IMR-90 (cell line): ENCODE measurements around the gene CDK7. TPM values are rescaled to one million over a fixed set of nuclear protein-coding genes. Genes with fewer than 3 reads are reported as not detected.

Experiments
- ATAC-seq: fragments of 200-7000 bp; cut with Tn5 transposase; 2 replicates; pipeline ENCODE4 v1.9.1; 2020; ENCODE audit warnings: low read depth, mild to moderate bottlenecking, moderate library complexity
- BruUV-seq: library from RNA; stranded (reverse); fragments of 400-500 nt; replicated peaks from 2 replicates; lab custom pipeline; 2021; lab: Mats Ljungman, UMichigan
- CTCF ChIA-PET: fragments of 300-600 bp; formaldehyde crosslinking; extraction: SDS; loops from one replicate; lab custom pipeline; 2021; ENCODE audit warnings: antibody characterized with exemption; lab: Yijun Ruan, JAX
- POLR2A ChIA-PET: fragments of 300-600 bp; sonication (Branson Sonifier 250); formaldehyde crosslinking; loops from one replicate; lab custom pipeline; 2022; ENCODE audit warnings: antibody characterized with exemption; ENCODE audit not compliant: unreplicated experiment; lab: Charles Lee
- DNase-seq: peaks from one replicate; pipeline ENCODE4 v3.0.0; 2013
- H2AFZ ChIP-seq: replicated peaks from 2 replicates; pipeline ENCODE3; 2013; ENCODE audit warnings: low read length, mild to moderate bottlenecking; ENCODE audit not compliant: poor library complexity
- H2AK5ac ChIP-seq: 2 replicates; pipeline ENCODE4 v1.6.1; 2013; ENCODE audit warnings: low read depth, low read length, inconsistent platforms
- H2AK9ac ChIP-seq: replicated peaks from 2 replicates; pipeline ENCODE3; 2013; ENCODE audit warnings: mild to moderate bottlenecking, low read depth, low read length, moderate library complexity; ENCODE audit not compliant: poor library complexity
- H2BK120ac ChIP-seq: 2 replicates; pipeline ENCODE4 v1.6.1; 2013; ENCODE audit warnings: low read depth, low read length, inconsistent platforms
- H2BK15ac ChIP-seq: 3 replicates; pipeline ENCODE4 v1.6.1; 2013; ENCODE audit warnings: low read depth, low read length, inconsistent platforms
- H2BK20ac ChIP-seq: 2 replicates; pipeline ENCODE4 v1.6.1; 2013; ENCODE audit warnings: low read depth, mild to moderate bottlenecking, inconsistent platforms, low read length, moderate library complexity
- H2BK5ac ChIP-seq: 2 replicates; pipeline ENCODE4 v1.6.1; 2013; ENCODE audit warnings: mild to moderate bottlenecking, low read depth, low read length, inconsistent platforms; ENCODE audit not compliant: poor library complexity, severe bottlenecking
- H3K14ac ChIP-seq: replicated peaks from 2 replicates; pipeline ENCODE4 v1.6.1; 2013; ENCODE audit warnings: low read depth, low read length, inconsistent platforms
- H3K18ac ChIP-seq: 2 replicates; pipeline ENCODE4 v1.6.1; 2013; ENCODE audit warnings: low read depth, low read length, control low read depth
- H3K23ac ChIP-seq: 2 replicates; pipeline ENCODE4 v1.6.1; 2013; ENCODE audit warnings: low read depth, low read length, inconsistent platforms
- H3K27ac ChIP-seq: 2 replicates; pipeline ENCODE4 v1.5.1; 2013; ENCODE audit warnings: mild to moderate bottlenecking, control low read depth, low read length; ENCODE audit not compliant: insufficient read depth
- H3K27me3 ChIP-seq: 2 replicates; pipeline ENCODE4 v1.6.1; 2013; ENCODE audit warnings: low read length; ENCODE audit not compliant: control insufficient read depth, insufficient read depth
- H3K36me3 ChIP-seq: 2 replicates; pipeline ENCODE4 v1.6.1; 2013; ENCODE audit warnings: low read length, mixed read lengths; ENCODE audit not compliant: control insufficient read depth, insufficient read depth
- H3K4ac ChIP-seq: 2 replicates; pipeline ENCODE4 v1.6.1; 2013; ENCODE audit warnings: low read depth, low read length, inconsistent platforms
- H3K4me1 ChIP-seq: 2 replicates; pipeline ENCODE4 v1.6.1; 2013; ENCODE audit warnings: low read length, mixed read lengths; ENCODE audit not compliant: control insufficient read depth, insufficient read depth
- H3K4me2 ChIP-seq: 2 replicates; pipeline ENCODE4 v1.6.1; 2013; ENCODE audit warnings: low read depth, mild to moderate bottlenecking, control low read depth, low read length, moderate library complexity
- H3K4me3 ChIP-seq: 2 replicates; pipeline ENCODE4 v1.5.1; 2013; ENCODE audit warnings: low read depth, mild to moderate bottlenecking, control low read depth, low read length, moderate library complexity; ENCODE audit not compliant: insufficient read depth
- H3K56ac ChIP-seq: 2 replicates; pipeline ENCODE4 v1.6.1; 2013; ENCODE audit warnings: low read length, inconsistent platforms; ENCODE audit not compliant: insufficient read depth; ENCODE audit errors: extremely low read depth
- H3K79me1 ChIP-seq, 2 experiments: 2 replicates each; pipeline ENCODE4 v1.6.1; 2013; ENCODE audit warnings: low read length in 2 of 2, inconsistent platforms in 1 of 2, low read depth in 1 of 2
- H3K9ac ChIP-seq: 2 replicates; pipeline ENCODE4 v1.6.1; 2013; ENCODE audit warnings: low read depth, low read length, control low read depth
- H3K9me1 ChIP-seq: 2 replicates; pipeline ENCODE4 v1.6.1; 2013; ENCODE audit warnings: low read length, inconsistent platforms; ENCODE audit not compliant: insufficient read depth
- H3K9me3 ChIP-seq: 2 replicates; pipeline ENCODE4 v1.6.1; 2013; ENCODE audit warnings: low read length; ENCODE audit not compliant: control insufficient read depth, insufficient read depth
- H4K20me1 ChIP-seq: 2 replicates; pipeline ENCODE4 v1.6.1; 2013; ENCODE audit warnings: low read length, inconsistent platforms; ENCODE audit not compliant: insufficient read depth
- H4K5ac ChIP-seq: 2 replicates; pipeline ENCODE4 v1.6.1; 2013; ENCODE audit warnings: mild to moderate bottlenecking, low read depth, low read length, control low read depth
- H4K8ac ChIP-seq, 2 experiments: 2 replicates each; pipeline ENCODE4 v1.6.1; 2013; ENCODE audit warnings: low read depth in 2 of 2, low read length in 2 of 2, control low read depth in 1 of 2, inconsistent platforms in 1 of 2
- H4K91ac ChIP-seq: 2 replicates; pipeline ENCODE4 v1.6.1; 2013; ENCODE audit warnings: low read depth, low read length, inconsistent platforms; ENCODE audit not compliant: insufficient read depth
- BHLHE40 ChIP-seq: fragments of 150-350 bp; IDR thresholded peaks from 2 replicates; pipeline ENCODE4 v1.6.1; 2016; ENCODE audit warnings: mild to moderate bottlenecking, low read depth, low read length
- CEBPB ChIP-seq: IDR thresholded peaks from 2 replicates; pipeline ENCODE4 v1.6.1; 2012; ENCODE audit warnings: low read depth, low read length, improper control_type of control experiment
- CHD1 ChIP-seq: IDR thresholded peaks from 2 replicates; pipeline ENCODE4 v1.6.1; 2012; ENCODE audit warnings: low read depth, low read length, improper control_type of control experiment
- CTCF ChIP-seq: conservative IDR thresholded peaks from 2 replicates; pipeline ENCODE4 v1.5.1; 2012; ENCODE audit warnings: mild to moderate bottlenecking, low read depth, low read length, improper control_type of control experiment
- ELK1 ChIP-seq: fragments of 150-350 bp; IDR thresholded peaks from 2 replicates; pipeline ENCODE4 v1.6.1; 2016; ENCODE audit warnings: low read depth, mild to moderate bottlenecking, low read length, moderate library complexity, borderline replicate concordance
- FOS ChIP-seq: fragments of 150-350 bp; IDR thresholded peaks from 2 replicates; pipeline ENCODE4 v1.6.1; 2016; ENCODE audit warnings: low read depth, low read length
- MAFK ChIP-seq: IDR thresholded peaks from 2 replicates; pipeline ENCODE4 v1.6.1; 2012; ENCODE audit warnings: low read depth, low read length, improper control_type of control experiment
- MAZ ChIP-seq: IDR thresholded peaks from 2 replicates; pipeline ENCODE4 v1.6.1; 2012; ENCODE audit warnings: low read depth, mild to moderate bottlenecking, low read length, improper control_type of control experiment, moderate library complexity, borderline replicate concordance
- MXI1 ChIP-seq: IDR thresholded peaks from 2 replicates; pipeline ENCODE4 v1.6.1; 2012; ENCODE audit warnings: low read depth, mild to moderate bottlenecking, low read length, moderate library complexity, borderline replicate concordance
- NFE2L2 ChIP-seq: fragments of 150-350 bp; IDR thresholded peaks from 2 replicates; pipeline ENCODE4 v1.6.1; 2016; ENCODE audit warnings: low read depth, mild to moderate bottlenecking, low read length
- POLR2A ChIP-seq: IDR thresholded peaks from 2 replicates; pipeline ENCODE4 v1.6.1; 2012; ENCODE audit warnings: mild to moderate bottlenecking, low read depth, low read length
- RAD21 ChIP-seq: IDR thresholded peaks from 2 replicates; pipeline ENCODE4 v1.6.1; 2012; ENCODE audit warnings: low read length, improper control_type of control experiment
- RCOR1 ChIP-seq: IDR thresholded peaks from 2 replicates; pipeline ENCODE4 v1.6.1; 2012; ENCODE audit warnings: mild to moderate bottlenecking, low read length, improper control_type of control experiment; ENCODE audit not compliant: insufficient replicate concordance
- RFX5 ChIP-seq: IDR thresholded peaks from 2 replicates; pipeline ENCODE4 v1.8.0; 2012; ENCODE audit warnings: low read depth, mild to moderate bottlenecking, low read length, moderate library complexity
- SMC3 ChIP-seq: fragments of 150-350 bp; IDR thresholded peaks from 2 replicates; pipeline ENCODE4 v1.6.1; 2016; ENCODE audit warnings: low read depth, mild to moderate bottlenecking, antibody characterized with exemption, low read length, moderate library complexity
- USF2 ChIP-seq: fragments of 150-350 bp; IDR thresholded peaks from 2 replicates; pipeline ENCODE4 v1.6.1; 2017; ENCODE audit warnings: mild to moderate bottlenecking, antibody characterized with exemption, low read length, low read depth
- WGBS, 2 experiments: methylation state at CpG; one replicate each; pipeline versions ENCODE4 v1.1.5 to v1.1.7; 2013; ENCODE audit warnings: missing lambda C conversion rate in 2 of 2; ENCODE audit not compliant: insufficient read length in 1 of 2; ENCODE audit errors: extremely low coverage in 2 of 2; 5-methylcytosine and 5-hydroxymethylcytosine counted together
- dilution Hi-C: fragments of 300-500 bp; cut with HindIII; formaldehyde crosslinking; loops from one replicate; pipeline ENCODE4 v1.14.3; 2018; ENCODE audit warnings: low sequenced_read_pairs; ENCODE audit not compliant: unreplicated experiment
- in situ Hi-C: fragments of 300-500 bp; cut with MboI; formaldehyde crosslinking; loops from 3 replicates; pipeline ENCODE4 v1.14.3; 2019; ENCODE audit warnings: low sequenced_read_pairs, inconsistent platforms, mixed read lengths
- intact Hi-C: fragments of 100-400 bp; cut with micrococcal nuclease; formaldehyde crosslinking; loops from 2 replicates; pipeline ENCODE4 v1.10.0; 2022
- polyA plus RNA-seq, 3 experiments: library from polyadenylated mRNA; depleted of rRNA; stranded (reverse); fragments of >200 nt; gene quantifications; 2 replicates each; pipeline ENCODE4 v1.2.3, GENCODE V29; 2012; ENCODE audit warnings: low replicate concordance in 1 of 3
- total RNA-seq: library from RNA; depleted of rRNA; stranded (reverse); fragments of >200 nt; gene quantifications from 2 replicates; pipeline ENCODE4 v1.2.3, GENCODE V29; 2012

CDK7 gene
- total and polyA plus RNA-seq, 2 of the 4 experiments (the other 2 are of a cell fraction) = 59.8 to 65.6 TPM

- intact Hi-C loops = no loop called here
- no peak overlapping the region for H2BK120ac ChIP-seq
- H2AK9ac ChIP-seq = no peak overlapping the region
- no peak overlapping the region for H2BK20ac ChIP-seq
- dilution Hi-C loops = no loop called here
- no peak overlapping the region for H4K5ac ChIP-seq
- H3K79me1 ChIP-seq = no peaks in the 10 kb centered on the region
- WGBS, 2 experiments = no CpG with 5 or more reads among the region's 1 CpG
- no peak overlapping the region for H3K4me3 ChIP-seq
- no peak overlapping the region for H2BK15ac ChIP-seq
- in situ Hi-C loops = loop anchor here (5.0 kb wide), 1 partner anchor 33 kb away; no protein-coding TSS in a partner anchor
- no peaks in the 10 kb centered on the region for H4K20me1 ChIP-seq
- no peak overlapping the region for H2BK5ac ChIP-seq
- DNase-seq (no peak), ATAC-seq (no peak)
- H3K23ac ChIP-seq = no peak overlapping the region
- H3K4me2 ChIP-seq = no peak overlapping the region
- H3K36me3 ChIP-seq = no peaks in the 10 kb centered on the region; the same call in 1 of the 2 replicates
- TF ChIP-seq MAZ (no peak), RAD21 (no peak), FOS (no peak), USF2 (no peak), RFX5 (no peak), BHLHE40 (no peak), RCOR1 (no peak), POLR2A (no peak), CTCF (no peak), MAFK (no peak), NFE2L2 (no peak), CEBPB (no peak), MXI1 (no peak), CHD1 (no peak), ELK1 (no peak), SMC3 (no peak)
- H3K9ac ChIP-seq = no peak overlapping the region
- H3K56ac ChIP-seq = no peak overlapping the region
- no peak overlapping the region for H4K91ac ChIP-seq
- no peak overlapping the region for H4K8ac ChIP-seq
- H3K9me3 ChIP-seq = no peaks in the 10 kb centered on the region
- ChIA-PET CTCF (interaction anchor here (0.6 kb wide), 1 partner anchor 178 kb away, joined by 3 read pairs; no protein-coding TSS in a partner anchor), POLR2A (no interaction called here)
- no peak overlapping the region for H3K4ac ChIP-seq
- BruUV-seq = no TSS peak
- H2AFZ ChIP-seq = no peak overlapping the region
- no peak overlapping the region for H3K27ac ChIP-seq
- no peaks in the 10 kb centered on the region; the same call in 1 of the 2 replicates for H3K9me1 ChIP-seq
- H3K4me1 ChIP-seq = peaks cover 8% of the 10 kb centered on the region
- no peaks in the 10 kb centered on the region for H3K27me3 ChIP-seq
- no peak overlapping the region for H2AK5ac ChIP-seq
- no peak overlapping the region for H3K14ac ChIP-seq
- no peak overlapping the region for H3K18ac ChIP-seq
Observed at GRCh38 chr5:69293882-69294281, 59.2 kb downstream of the CDK7 start.
